ENCODE results near the gene SLC22A31. TPM values are rescaled to one million over a fixed set of nuclear protein-coding genes. Genes with fewer than 3 reads are reported as not detected.
"Not testable (repeated sequence)": the region's sequence is repeated elsewhere in the genome, so short reads cannot be mapped to it uniquely, and the experiment has no call there.

SLC22A31 gene
- total RNA-seq, 1 donor = not detected

- H3K4me3 ChIP-seq (ENCODE audit: low read length) = no peak overlapping the region
Observed at GRCh38 chr16:89201439-89202377, 1.4 kb upstream of the SLC22A31 start.

GRCh38 chr16:89200850-89201411, 594 bp upstream of the SLC22A31 start:
- peaks cover 14% of the 10 kb centered on the region for H3K4me1 ChIP-seq (ENCODE audit: insufficient read depth, low read length)
- no peak overlapping the region for H3K4me3 ChIP-seq (ENCODE audit: low read length)
- no peaks in the 10 kb centered on the region for H3K9me3 ChIP-seq (ENCODE audit: low read depth, low read length)
- H3K27me3 ChIP-seq (ENCODE audit: insufficient read depth, low read length) = peaks cover 39% of the 10 kb centered on the region

More at GRCh38 chr16:89201439-89202377, 1.4 kb upstream of the SLC22A31 start:
- Histone ChIP-seq H3K9me3 (ENCODE audit: low read depth, low read length) (no peaks in the 10 kb centered on the region), H3K27me3 (ENCODE audit: insufficient read depth, low read length) (peaks cover 39% of the 10 kb centered on the region), H3K4me1 (ENCODE audit: insufficient read depth, low read length) (peaks cover 14% of the 10 kb centered on the region)

GRCh38 chr16:89199241-89200123, 855 bp downstream of the SLC22A31 start:
- peaks cover 35% of the 10 kb centered on the region for H3K27me3 ChIP-seq (ENCODE audit: insufficient read depth, low read length)
- peaks cover 14% of the 10 kb centered on the region for H3K4me1 ChIP-seq (ENCODE audit: insufficient read depth, low read length)
- no peak overlapping the region for H3K4me3 ChIP-seq (ENCODE audit: low read length)
- no peaks in the 10 kb centered on the region for H3K9me3 ChIP-seq (ENCODE audit: low read depth, low read length)

GRCh38 chr16:89198417-89199240, 1.7 kb downstream of the SLC22A31 start:
- Histone ChIP-seq H3K27me3 (ENCODE audit: insufficient read depth, low read length) (peaks cover 27% of the 10 kb centered on the region), H3K9me3 (ENCODE audit: low read depth, low read length) (no peaks in the 10 kb centered on the region), H3K4me1 (ENCODE audit: insufficient read depth, low read length) (peaks cover 14% of the 10 kb centered on the region), H3K4me3 (ENCODE audit: low read length) (no peak overlapping the region)

- H3K27me3 ChIP-seq (ENCODE audit: insufficient read depth, low read length) = peaks cover 19% of the 10 kb centered on the region
- no peaks in the 10 kb centered on the region for H3K9me3 ChIP-seq (ENCODE audit: low read depth, low read length)
- no peak overlapping the region for H3K4me3 ChIP-seq (ENCODE audit: low read length)
- peaks cover 14% of the 10 kb centered on the region for H3K4me1 ChIP-seq (ENCODE audit: insufficient read depth, low read length)
Observed at GRCh38 chr16:89197633-89198416, 2.5 kb downstream of the SLC22A31 start.

- Histone ChIP-seq H3K27me3 (ENCODE audit: insufficient read depth, low read length) (peaks cover 12% of the 10 kb centered on the region), H3K9me3 (ENCODE audit: low read depth, low read length) (no peaks in the 10 kb centered on the region), H3K4me1 (ENCODE audit: insufficient read depth, low read length) (peaks cover 16% of the 10 kb centered on the region), H3K4me3 (ENCODE audit: low read length) (no peak overlapping the region)
Observed at GRCh38 chr16:89197033-89197632, 3.2 kb downstream of the SLC22A31 start.

- Histone ChIP-seq H3K4me1 (ENCODE audit: insufficient read depth, low read length) (peaks cover 14% of the 10 kb centered on the region), H3K27me3 (ENCODE audit: insufficient read depth, low read length) (peaks cover 11% of the 10 kb centered on the region), H3K4me3 (ENCODE audit: low read length) (no peak overlapping the region), H3K9me3 (ENCODE audit: low read depth, low read length) (no peaks in the 10 kb centered on the region)
Observed at GRCh38 chr16:89195521-89196171, 4.7 kb downstream of the SLC22A31 start.

- no peak overlapping the region for H3K4me3 ChIP-seq (ENCODE audit: low read length)
- peaks cover 4% of the 10 kb centered on the region for H3K4me1 ChIP-seq (ENCODE audit: insufficient read depth, low read length)
- H3K9me3 ChIP-seq (ENCODE audit: low read depth, low read length) = no peaks in the 10 kb centered on the region
- peaks cover under 1% of the 10 kb centered on the region for H3K27me3 ChIP-seq (ENCODE audit: insufficient read depth, low read length)
Observed at GRCh38 chr16:89194340-89195311, 5.7 kb downstream of the SLC22A31 start.

GRCh38 chr16:89193576-89194293, 6.6 kb downstream of the SLC22A31 start:
- Histone ChIP-seq H3K4me3 (ENCODE audit: low read length) (no peak overlapping the region), H3K4me1 (ENCODE audit: insufficient read depth, low read length) (peaks cover 4% of the 10 kb centered on the region), H3K9me3 (ENCODE audit: low read depth, low read length) (no peaks in the 10 kb centered on the region), H3K27me3 (ENCODE audit: insufficient read depth, low read length) (no peaks in the 10 kb centered on the region)

GRCh38 chr16:89192956-89193575, 7.3 kb downstream of the SLC22A31 start:
- H3K4me1 ChIP-seq (ENCODE audit: insufficient read depth, low read length) = peaks cover 4% of the 10 kb centered on the region
- H3K4me3 ChIP-seq (ENCODE audit: low read length) = no peak overlapping the region
- H3K9me3 ChIP-seq (ENCODE audit: low read depth, low read length) = no peaks in the 10 kb centered on the region
- no peaks in the 10 kb centered on the region for H3K27me3 ChIP-seq (ENCODE audit: insufficient read depth, low read length)

- not testable (repeated sequence) for H3K4me3 ChIP-seq (ENCODE audit: low read length); H3K9me3 ChIP-seq (ENCODE audit: low read depth, low read length); H3K4me1 ChIP-seq (ENCODE audit: insufficient read depth, low read length); H3K27me3 ChIP-seq (ENCODE audit: insufficient read depth, low read length)
Observed at GRCh38 chr16:89192186-89192955, 8.0 kb downstream of the SLC22A31 start.

Measured in mononuclear cell (primary cell).